AG04449 (cell line): ENCODE data around the gene ROBO1.
"Not testable (repeated sequence)": the region's sequence is repeated elsewhere in the genome, so short reads cannot be mapped to it uniquely, and the experiment has no call there.

Experiments
- CTCF ChIA-PET: fragments of 350-600 bp; formaldehyde crosslinking; extraction: SDS; loops from one replicate; lab custom pipeline; 2021; ENCODE audit warnings: antibody characterized with exemption; lab: Yijun Ruan, JAX
- POLR2A ChIA-PET: fragments of 400-600, 350-600 bp; formaldehyde crosslinking; extraction: SDS; loops from one replicate; lab custom pipeline; 2020; ENCODE audit warnings: antibody characterized with exemption, inconsistent platforms; lab: Yijun Ruan, JAX
- DNase-seq: peaks from one replicate; pipeline ENCODE4 v3.0.0-alpha.2; 2010; ENCODE audit warnings: low read depth, low spot score
- H3K4me3 ChIP-seq: 2 replicates; pipeline ENCODE4 v1.5.1; 2011; ENCODE audit warnings: low read depth, mild to moderate bottlenecking, control low read depth, low read length
- TF ChIP-seq, protein P1 (sequence below): IDR thresholded peaks from one replicate; pipeline ENCODE4 v1.5.1; 2011; ENCODE audit warnings: mild to moderate bottlenecking, moderate library complexity, low read length, control low read depth, inconsistent platforms; ENCODE audit not compliant: insufficient read depth; ENCODE audit errors: missing control alignments

ROBO1 gene

DNA sequence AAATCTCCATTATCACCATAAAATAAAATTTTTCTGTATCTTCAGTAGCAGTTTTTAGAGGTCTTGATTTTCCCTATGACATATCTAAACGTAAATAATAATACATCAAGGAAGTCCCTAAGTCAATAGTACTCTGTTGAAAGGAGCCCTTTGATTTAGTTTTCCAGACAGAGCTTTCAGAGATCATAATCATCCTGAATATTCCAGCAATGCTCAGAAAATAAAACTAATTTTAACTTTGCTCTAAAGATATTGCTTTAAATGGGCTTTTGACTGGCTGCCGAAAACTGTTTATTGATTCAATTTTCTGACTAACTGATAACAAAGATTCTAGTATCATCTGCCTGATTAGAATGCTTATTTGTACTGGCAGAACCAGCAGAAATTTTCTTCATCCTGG is 40.7 kb upstream of the ROBO1 start:
- CTCF ChIA-PET: no interaction called here
- POLR2A ChIA-PET: no interaction called here
- no peak overlapping the region for H3K4me3 ChIP-seq
- no peak for DNase-seq
- TF ChIP-seq, protein P1, sequence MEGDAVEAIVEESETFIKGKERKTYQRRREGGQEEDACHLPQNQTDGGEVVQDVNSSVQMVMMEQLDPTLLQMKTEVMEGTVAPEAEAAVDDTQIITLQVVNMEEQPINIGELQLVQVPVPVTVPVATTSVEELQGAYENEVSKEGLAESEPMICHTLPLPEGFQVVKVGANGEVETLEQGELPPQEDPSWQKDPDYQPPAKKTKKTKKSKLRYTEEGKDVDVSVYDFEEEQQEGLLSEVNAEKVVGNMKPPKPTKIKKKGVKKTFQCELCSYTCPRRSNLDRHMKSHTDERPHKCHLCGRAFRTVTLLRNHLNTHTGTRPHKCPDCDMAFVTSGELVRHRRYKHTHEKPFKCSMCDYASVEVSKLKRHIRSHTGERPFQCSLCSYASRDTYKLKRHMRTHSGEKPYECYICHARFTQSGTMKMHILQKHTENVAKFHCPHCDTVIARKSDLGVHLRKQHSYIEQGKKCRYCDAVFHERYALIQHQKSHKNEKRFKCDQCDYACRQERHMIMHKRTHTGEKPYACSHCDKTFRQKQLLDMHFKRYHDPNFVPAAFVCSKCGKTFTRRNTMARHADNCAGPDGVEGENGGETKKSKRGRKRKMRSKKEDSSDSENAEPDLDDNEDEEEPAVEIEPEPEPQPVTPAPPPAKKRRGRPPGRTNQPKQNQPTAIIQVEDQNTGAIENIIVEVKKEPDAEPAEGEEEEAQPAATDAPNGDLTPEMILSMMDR: no peak

DNA sequence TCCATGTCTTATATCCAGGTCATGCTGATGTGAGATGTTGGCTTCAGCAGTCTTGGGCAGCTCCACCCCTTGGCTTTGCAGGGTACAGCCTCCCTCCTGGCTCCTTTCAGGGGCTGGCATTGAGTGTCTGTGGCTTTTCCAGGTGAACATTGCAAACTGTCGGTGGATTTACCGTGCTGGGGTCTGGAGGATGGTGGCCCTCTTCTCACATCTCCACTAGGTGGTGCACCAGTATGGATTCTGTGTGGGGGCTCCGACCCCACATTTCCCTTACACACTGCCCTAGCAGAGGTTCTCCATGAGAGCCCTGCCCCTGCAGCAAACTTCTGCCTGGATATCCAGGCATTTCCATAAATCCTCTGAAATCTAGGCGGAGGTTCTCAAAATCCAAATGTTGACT is 22.4 kb upstream of the ROBO1 start:
- POLR2A ChIA-PET, H3K4me3 ChIP-seq, CTCF ChIA-PET, DNase-seq: not testable (repeated sequence)

DNA sequence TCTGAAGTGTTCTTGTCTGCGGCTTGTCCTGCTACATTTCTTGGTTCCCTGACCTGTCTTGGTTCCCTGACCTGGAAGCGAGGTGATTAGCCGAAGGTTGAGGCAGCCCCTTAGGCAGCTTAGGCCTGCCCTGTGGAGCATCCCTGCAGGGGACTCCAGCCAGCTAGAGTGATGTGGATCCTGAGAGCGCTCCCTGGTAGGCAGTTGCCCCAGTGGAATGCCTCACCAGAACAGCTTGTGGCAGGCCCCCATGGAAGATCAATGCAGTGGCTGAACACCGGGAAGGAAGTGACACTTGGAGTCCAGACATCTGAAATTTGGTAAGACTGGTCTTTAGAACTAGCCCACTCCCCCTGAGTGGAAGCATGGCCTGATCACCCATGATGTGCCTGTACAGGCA is 5.5 kb upstream of the ROBO1 start:
- CTCF ChIA-PET: no interaction called here
- DNase-seq: no peak
- POLR2A ChIA-PET: no interaction called here
- H3K4me3 ChIP-seq: no peak overlapping the region
- TF ChIP-seq, protein P1: no peak

DNA sequence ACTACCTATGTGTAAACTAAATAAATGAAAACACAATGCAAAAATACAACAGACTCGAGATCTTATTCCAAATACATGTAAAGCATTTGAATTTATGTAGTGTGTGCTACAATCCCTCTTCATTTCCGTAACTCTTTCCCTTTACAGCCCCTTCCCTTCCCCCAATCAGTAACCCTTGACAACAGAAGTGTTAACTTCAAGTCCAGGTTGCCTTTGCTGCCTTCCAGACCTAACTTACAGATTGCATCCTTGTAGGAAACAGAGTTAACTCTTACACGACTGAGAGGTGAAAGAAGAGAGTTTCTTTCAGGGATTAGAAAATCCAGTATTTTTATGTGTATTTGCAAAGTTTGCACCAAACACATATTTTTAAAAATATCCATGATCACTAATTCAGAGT is 1.4 kb upstream of the ROBO1 start:
- no peak for DNase-seq
- TF ChIP-seq, protein P1: no peak
- POLR2A ChIA-PET: no interaction called here
- no peak overlapping the region for H3K4me3 ChIP-seq
- CTCF ChIA-PET: no interaction called here

DNA sequence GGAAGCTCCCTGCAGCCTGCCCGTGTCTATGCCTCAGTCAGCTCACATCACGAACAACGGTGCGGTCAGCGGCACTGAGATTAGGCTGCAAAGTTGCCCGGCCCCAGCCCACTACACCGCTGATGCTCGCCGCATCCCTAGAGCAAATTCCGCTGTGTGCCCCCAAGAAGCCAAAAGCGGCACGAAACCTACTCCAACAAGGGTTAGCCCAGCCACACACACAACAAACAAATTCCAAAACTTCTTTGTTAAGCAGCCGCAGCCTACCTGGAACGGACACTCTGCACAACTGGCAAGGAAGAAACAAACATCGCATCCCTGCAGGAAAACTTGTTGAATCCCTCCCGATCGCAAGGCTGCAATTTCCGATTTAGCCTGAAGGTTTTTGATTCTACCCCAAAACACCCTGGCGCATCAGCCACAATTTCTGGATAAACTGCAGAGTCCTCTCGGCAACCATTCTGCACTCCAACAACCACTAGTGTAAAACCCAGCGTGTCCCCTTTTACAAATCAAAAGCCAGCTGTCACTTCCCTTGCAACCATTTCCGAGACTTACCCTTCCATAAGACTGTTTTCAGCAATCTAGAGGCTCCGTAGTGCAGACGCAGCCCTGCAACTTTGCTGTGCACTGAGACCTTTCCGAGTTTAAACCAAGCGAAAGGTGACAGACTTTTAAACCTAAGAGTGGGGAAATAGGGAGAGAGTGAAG is 449 bp downstream of the ROBO1 start:
- ChIA-PET CTCF (no interaction called here), POLR2A (no interaction called here)
- peak overlapping the region; percentile 16; the same call in 1 of the 2 replicates for H3K4me3 ChIP-seq
- no peak for DNase-seq
- TF ChIP-seq, protein P1: no peak

DNA sequence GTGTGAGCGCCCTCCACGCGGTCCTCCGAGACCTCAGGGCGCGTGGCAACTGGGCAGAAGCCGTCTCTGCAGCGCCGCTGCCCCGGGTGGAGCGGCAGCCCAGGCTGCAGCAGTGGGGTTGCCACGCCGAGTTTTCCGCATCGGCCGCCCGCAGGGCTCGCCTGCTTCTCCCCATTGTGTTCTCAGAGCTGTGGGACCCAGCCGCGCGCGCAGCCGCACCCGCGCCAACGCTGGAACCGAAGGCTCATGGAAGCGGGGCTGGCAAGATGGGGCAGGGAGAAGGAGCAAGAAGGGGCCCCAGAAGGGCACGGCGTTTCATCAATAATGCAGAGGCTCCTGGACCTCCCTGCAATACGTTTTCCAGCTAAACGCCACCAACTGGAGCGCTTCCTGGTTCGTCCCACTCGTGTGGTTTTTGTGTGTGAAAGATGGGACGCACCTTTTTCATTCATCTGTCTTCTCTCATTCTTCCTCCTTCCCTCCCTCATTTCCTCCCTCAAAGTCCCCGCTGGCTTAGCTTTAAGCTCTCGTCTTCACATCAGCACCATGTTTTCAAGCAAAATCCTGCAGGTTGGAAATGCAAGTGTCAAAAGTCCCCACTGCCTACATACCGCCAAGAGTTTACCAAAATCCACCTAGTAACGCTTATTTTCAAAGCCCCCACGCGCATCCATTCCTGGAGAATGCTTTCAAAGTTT is 1.2 kb downstream of the ROBO1 start:
- POLR2A ChIA-PET: no interaction called here
- CTCF ChIA-PET: no interaction called here
- no peak for DNase-seq
- TF ChIP-seq, protein P1: no peak
- no peak overlapping the region for H3K4me3 ChIP-seq
